ENCODE measurements around the gene UNC5A.
A peak's percentile ranks its signal among the peaks of the same experiment; 100 is the strongest.

The UNC5A gene

GRCh38 chr5:176800024-176800423, 10.3 kb upstream of the UNC5A start:
- DNase-seq: no peak

- DNase-seq: no peak
Measured at GRCh38 chr5:176802116-176802784, 8.1 kb upstream of the UNC5A start.

GRCh38 chr5:176803068-176803942, 7.1 kb upstream of the UNC5A start:
- peak in 2 of 14 donors; percentile 17 to 26 for DNase-seq

- DNase-seq: no peak
Measured at GRCh38 chr5:176803943-176804498, 6.3 kb upstream of the UNC5A start.

GRCh38 chr5:176806137-176806536, 4.2 kb upstream of the UNC5A start:
- no peak for DNase-seq

GRCh38 chr5:176809544-176810080, 747 bp upstream of the UNC5A start:
- peak in 1 of 14 donors; percentile 48 for DNase-seq

GRCh38 chr5:176810687-176811501, 535 bp downstream of the UNC5A start:
- DNase-seq: peak in 1 of 14 donors; percentile 71

GRCh38 chr5:176812269-176813259, 2.2 kb downstream of the UNC5A start:
- peak in 1 of 14 donors; percentile 57 for DNase-seq

- DNase-seq: no peak
Measured at GRCh38 chr5:176813587-176814312, 3.4 kb downstream of the UNC5A start.

- no peak for DNase-seq
Measured at GRCh38 chr5:176814313-176814685, 3.9 kb downstream of the UNC5A start.

GRCh38 chr5:176814836-176815438, 4.6 kb downstream of the UNC5A start:
- DNase-seq: no peak

- no peak for DNase-seq
Measured at GRCh38 chr5:176816043-176816745, 5.8 kb downstream of the UNC5A start.

GRCh38 chr5:176816791-176817347, 6.5 kb downstream of the UNC5A start:
- no peak for DNase-seq

GRCh38 chr5:176817369-176817840, 7.0 kb downstream of the UNC5A start:
- DNase-seq: no peak

- DNase-seq: no peak
Measured at GRCh38 chr5:176817841-176818377, 7.5 kb downstream of the UNC5A start.

GRCh38 chr5:176818391-176819098, 8.2 kb downstream of the UNC5A start:
- DNase-seq: no peak

- DNase-seq: no peak
Measured at GRCh38 chr5:176819476-176819875, 9.1 kb downstream of the UNC5A start.

- DNase-seq: no peak
Measured at GRCh38 chr5:176820937-176821336, 10.6 kb downstream of the UNC5A start.

Measured in C1 segment of cervical spinal cord (tissue), 14 donors.